HFF-Myc (cell line): ENCODE data around the gene FYB1.
"Not testable (repeated sequence)": the region's sequence is repeated elsewhere in the genome, so short reads cannot be mapped to it uniquely, and the experiment has no call there.

Experiments
- DNase-seq: peaks from one replicate; pipeline ENCODE4 v3.0.0-alpha.2; 2011; ENCODE audit warnings: low read depth; ENCODE audit errors: extremely low read depth
- H3K4me3 ChIP-seq: replicated peaks from 2 replicates; pipeline ENCODE4 v1.5.1; 2011; ENCODE audit warnings: low read depth, mild to moderate bottlenecking, control low read depth, low read length
- CTCF ChIP-seq: IDR thresholded peaks from 2 replicates; pipeline ENCODE4 v1.5.1; 2012; ENCODE audit warnings: mild to moderate bottlenecking, low read depth, low read length, control low read depth; ENCODE audit errors: missing control alignments

FYB1 gene

GRCh38 chr5:39228596-39228995, 9.2 kb upstream of the FYB1 start:
- no peak for DNase-seq
- no peak for TF ChIP-seq CTCF
- H3K4me3 ChIP-seq: no peak overlapping the region

GRCh38 chr5:39226558-39226957, 7.2 kb upstream of the FYB1 start:
- TF ChIP-seq CTCF: no peak
- DNase-seq: no peak
- H3K4me3 ChIP-seq: no peak overlapping the region

GRCh38 chr5:39226100-39226451, 6.7 kb upstream of the FYB1 start:
- no peak for DNase-seq
- no peak for TF ChIP-seq CTCF
- no peak overlapping the region for H3K4me3 ChIP-seq

GRCh38 chr5:39225405-39226099, 6.2 kb upstream of the FYB1 start:
- H3K4me3 ChIP-seq: no peak overlapping the region
- no peak for TF ChIP-seq CTCF
- DNase-seq: no peak

GRCh38 chr5:39224196-39224761, 4.9 kb upstream of the FYB1 start:
- TF ChIP-seq CTCF: no peak
- DNase-seq: no peak
- H3K4me3 ChIP-seq: no peak overlapping the region

- no peak for DNase-seq
- TF ChIP-seq CTCF: no peak
- H3K4me3 ChIP-seq: no peak overlapping the region
These were observed 4.3 kb upstream of the FYB1 start for GRCh38 chr5:39223565-39224156.

GRCh38 chr5:39221671-39222070, 2.3 kb upstream of the FYB1 start:
- not testable (repeated sequence) for H3K4me3 ChIP-seq, DNase-seq
